HepG2 (cell line): ENCODE measurements around the gene GRB7. TPM values are rescaled to one million over a fixed set of nuclear protein-coding genes. Genes with fewer than 3 reads are reported as not detected.

Experiments
- CENPX ChIP-seq: sonication (generic); formaldehyde crosslinking; IDR thresholded peaks from 2 replicates; pipeline ENCODE4 v1.9.0; 2021; ENCODE audit warnings: mild to moderate bottlenecking, missing genetic modification reagents, moderate library complexity
- CTCF ChIP-seq: sonication (generic); formaldehyde crosslinking; IDR thresholded peaks from 2 replicates; pipeline ENCODE4 v1.5.0; 2020; ENCODE audit warnings: mild to moderate bottlenecking, missing genetic modification reagents, moderate library complexity
- HDAC1 ChIP-seq: sonication (generic); formaldehyde crosslinking; IDR thresholded peaks from 2 replicates; pipeline ENCODE4 v1.5.1; 2020; ENCODE audit warnings: mild to moderate bottlenecking, missing genetic modification reagents
- MAFG ChIP-seq: sonication (generic); formaldehyde crosslinking; IDR thresholded peaks from 2 replicates; pipeline ENCODE4 v1.5.1; 2020; ENCODE audit warnings: mild to moderate bottlenecking, missing genetic modification reagents
- MAFK ChIP-seq, 2 experiments: IDR thresholded peaks in 1 of 2; conservative IDR thresholded peaks in 1 of 2; 2 replicates each; pipeline ENCODE4 v1.6.1; 2011; ENCODE audit warnings: improper control_type of control experiment in 2 of 2, low read length in 2 of 2
- MXD3 ChIP-seq: IDR thresholded peaks from 2 replicates; pipeline ENCODE4 v1.6.1; 2016; ENCODE audit warnings: mild to moderate bottlenecking, missing biosample characterization, missing genetic modification reagents
- NFE2L2 ChIP-seq: fragments of 150-350 bp; IDR thresholded peaks from 2 replicates; pipeline ENCODE4 v1.6.1; 2014; ENCODE audit warnings: low read length
- PHB2 ChIP-seq: fragments of 450-650 bp; IDR thresholded peaks from 2 replicates; pipeline ENCODE4 v1.6.1; 2018; ENCODE audit not compliant: partially characterized antibody
- PHF8 ChIP-seq: sonication (generic); formaldehyde crosslinking; IDR thresholded peaks from 2 replicates; pipeline ENCODE4 v1.5.0; 2020; ENCODE audit warnings: missing genetic modification reagents
- PTBP1 ChIP-seq: fragments of 200-400 bp; formaldehyde crosslinking; IDR thresholded peaks from 2 replicates; pipeline ENCODE4 v1.6.1; 2018; ENCODE audit warnings: low read length, low read depth; ENCODE audit not compliant: poor library complexity, severe bottlenecking
- THAP11 ChIP-seq: IDR thresholded peaks from 2 replicates; pipeline ENCODE4 v1.6.1; 2016; ENCODE audit warnings: missing biosample characterization, missing genetic modification reagents
- TRAFD1 ChIP-seq: sonication (generic); formaldehyde crosslinking; IDR thresholded peaks from 2 replicates; pipeline ENCODE4 v1.5.1; 2020; ENCODE audit warnings: missing genetic modification reagents, mild to moderate bottlenecking, borderline replicate concordance
- ZBTB49 ChIP-seq: sonication (generic); formaldehyde crosslinking; IDR thresholded peaks from 2 replicates; pipeline ENCODE4 v1.4.0; 2020; ENCODE audit warnings: missing genetic modification reagents, borderline replicate concordance
- ZNF275 ChIP-seq: sonication (generic); formaldehyde crosslinking; IDR thresholded peaks from 2 replicates; pipeline ENCODE4 v1.8.0; 2022; ENCODE audit warnings: missing genetic modification reagents, mild to moderate bottlenecking, inconsistent platforms, borderline replicate concordance
- ZNF281 ChIP-seq: sonication (generic); formaldehyde crosslinking; IDR thresholded peaks from 2 replicates; pipeline ENCODE4 v1.4.0; 2020; ENCODE audit warnings: missing genetic modification reagents, borderline replicate concordance
- ZNF296 ChIP-seq: sonication (generic); formaldehyde crosslinking; conservative IDR thresholded peaks from 2 replicates; pipeline ENCODE4 v1.5.0; 2020; ENCODE audit warnings: mild to moderate bottlenecking, missing genetic modification reagents
- ZNF317 ChIP-seq: sonication (generic); formaldehyde crosslinking; IDR thresholded peaks from 2 replicates; pipeline ENCODE4 v1.5.0; 2020; ENCODE audit warnings: mild to moderate bottlenecking, missing genetic modification reagents
- ZNF709 ChIP-seq: sonication (generic); formaldehyde crosslinking; IDR thresholded peaks from 2 replicates; pipeline ENCODE4 v1.5.0; 2020; ENCODE audit warnings: mild to moderate bottlenecking, missing genetic modification reagents
- polyA plus RNA-seq, 8 experiments: library from polyadenylated mRNA; depleted of rRNA in 3 of 8; stranded (reverse) in 7 of 8; unstranded in 1 of 8; fragments of >200 nt; fragmentation: Illumina TruSeq in 4 of 8; extraction: Trizol in 4 of 8; gene quantifications; 2 replicates each; pipeline versions ENCODE4 v1.2.1 to v1.2.3, GENCODE V29; 2011 to 2016; ENCODE audit warnings: low read depth in 4 of 8, missing spikeins in 1 of 8, mixed read lengths in 1 of 8; ENCODE audit not compliant: insufficient read depth in 1 of 8
- total RNA-seq, 5 experiments: library from RNA; depleted of rRNA; stranded (reverse); fragments of >200 nt; fragmentation: Illumina TruSeq; extraction: Trizol; gene quantifications; 2 replicates each; pipeline ENCODE4 v1.2.3, GENCODE V29; 2016; ENCODE audit warnings: low read depth in 1 of 5

The GRB7 gene
- total and polyA plus RNA-seq, 2 of the 13 experiments (the other 11 are each of a cell fraction or from before 2014, with no cell fraction given): 60.2 to 77.7 TPM

GRCh38 chr17:39736319-39737165, 1.2 kb upstream of the GRB7 start (continued):
- TF ChIP-seq HDAC1 (CRISPR knock-in tag) (peak; percentile 85), ZNF317 (peak; percentile 37; the same call in 1 of the 2 replicates), NFE2L2 (no peak), MAFG (CRISPR knock-in tag) (no peak), TRAFD1 (CRISPR knock-in tag) (no peak; the same call in 1 of the 2 replicates), ZNF296 (CRISPR knock-in tag) (no peak), PHB2 (no peak), ZBTB49 (CRISPR knock-in tag) (no peak), PHF8 (no peak; the same call in 1 of the 2 replicates), MXD3 (no peak), MAFK (conservative IDR thresholded peaks at IDR 0.05 in 1 of 2, IDR thresholded peaks at IDR 0.05 in 1 of 2; ENCODE audit: low read length in 2 of 2) (no peak), THAP11 (peak; percentile 66), CTCF (CRISPR knock-in tag) (no peak), CENPX (CRISPR knock-in tag) (no peak), ZNF275 (no peak), PTBP1 (no peak), ZNF281 (CRISPR knock-in tag) (peak; percentile 79; the same call in 1 of the 2 replicates), ZNF709 (CRISPR knock-in tag) (no peak)
